ENCODE measurements around the gene HYPK.
A peak's percentile ranks its signal among the peaks of the same experiment; 100 is the strongest.

HYPK gene, protein sequence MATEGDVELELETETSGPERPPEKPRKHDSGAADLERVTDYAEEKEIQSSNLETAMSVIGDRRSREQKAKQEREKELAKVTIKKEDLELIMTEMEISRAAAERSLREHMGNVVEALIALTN

DNA sequence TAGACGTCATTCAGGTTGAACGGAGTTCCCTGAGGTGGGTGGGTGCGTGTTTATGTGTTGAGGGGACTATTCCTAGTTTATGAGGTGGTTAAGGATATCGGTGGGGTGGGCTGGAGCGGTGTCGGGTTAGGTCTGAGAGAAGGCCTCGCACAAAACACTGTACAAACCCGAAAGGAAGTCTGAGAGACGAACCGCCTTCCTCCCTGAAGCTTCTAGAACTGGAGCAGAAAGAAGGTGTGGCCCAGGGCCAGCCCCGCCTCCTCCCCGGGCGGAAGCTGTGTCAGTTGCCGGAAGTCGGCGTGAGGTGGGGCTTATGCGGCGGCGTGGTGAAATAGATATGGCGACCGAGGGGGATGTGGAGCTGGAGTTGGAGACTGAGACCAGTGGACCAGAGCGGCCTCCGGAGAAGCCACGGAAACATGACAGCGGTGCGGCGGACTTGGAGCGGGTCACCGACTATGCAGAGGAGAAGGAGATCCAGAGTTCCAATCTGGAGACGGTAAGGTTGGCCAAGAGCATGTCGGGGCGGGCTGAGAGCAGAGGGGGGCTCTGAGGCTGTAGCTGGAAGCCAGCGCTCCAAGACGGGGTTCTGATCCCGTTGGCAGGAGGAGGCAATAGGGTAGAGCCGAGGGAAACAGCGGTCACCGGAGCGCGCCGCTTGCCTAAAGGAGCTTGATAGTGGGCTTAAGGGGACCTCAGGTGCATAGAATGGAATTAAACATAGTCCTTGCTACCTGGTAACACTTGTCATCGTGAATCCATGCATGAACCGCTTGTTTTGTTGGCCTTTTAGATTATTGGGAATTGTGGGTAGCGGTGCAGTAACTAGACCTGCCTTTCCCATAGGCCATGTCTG is at the start of gene HYPK:
TSS of gene HYPK (plus strand) at position 314 of the 856 bp plus-strand sequence. CDS start at position 338, 24 bp downstream.
- peak; percentile 90 to 92 for DNase-seq

DNA sequence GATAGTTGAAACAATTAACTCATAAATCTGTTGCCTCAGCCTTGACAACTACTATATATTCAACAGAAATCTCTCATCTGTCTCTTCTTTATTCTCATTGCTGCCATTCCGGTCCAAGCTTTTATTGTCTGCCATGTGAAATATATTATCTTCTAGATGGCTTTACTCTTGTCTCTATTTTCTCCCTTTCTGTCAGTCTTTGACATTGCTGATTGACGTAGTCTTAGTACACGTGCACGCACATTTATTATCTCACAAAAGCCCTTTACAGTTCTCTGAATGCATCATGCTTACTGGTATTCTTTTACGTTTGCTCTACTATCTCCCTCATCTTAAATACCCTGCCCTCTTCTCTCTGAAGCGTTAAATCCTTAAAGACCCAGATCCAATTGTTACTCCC is 48.5 kb upstream of the HYPK start:
- DNase-seq: no peak

DNA sequence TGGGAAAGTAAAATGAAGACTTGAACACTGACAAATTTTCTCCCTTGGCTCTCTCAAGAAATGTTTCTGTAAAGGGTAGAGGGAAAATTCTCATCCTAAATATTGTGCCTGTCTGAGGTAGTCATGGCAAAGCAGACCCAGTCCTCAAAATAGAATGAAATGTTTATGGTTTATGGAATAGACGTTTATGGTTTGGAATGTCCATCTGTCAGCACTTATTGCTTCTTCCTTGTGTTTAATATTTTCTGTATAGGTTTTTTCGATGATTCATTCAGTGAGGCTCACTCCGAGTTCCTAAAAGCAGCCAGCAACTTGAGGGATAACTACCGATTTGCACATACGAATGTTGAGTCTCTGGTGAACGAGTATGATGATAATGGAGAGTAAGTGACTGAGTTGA is 37.6 kb upstream of the HYPK start:
- DNase-seq: no peak

DNA sequence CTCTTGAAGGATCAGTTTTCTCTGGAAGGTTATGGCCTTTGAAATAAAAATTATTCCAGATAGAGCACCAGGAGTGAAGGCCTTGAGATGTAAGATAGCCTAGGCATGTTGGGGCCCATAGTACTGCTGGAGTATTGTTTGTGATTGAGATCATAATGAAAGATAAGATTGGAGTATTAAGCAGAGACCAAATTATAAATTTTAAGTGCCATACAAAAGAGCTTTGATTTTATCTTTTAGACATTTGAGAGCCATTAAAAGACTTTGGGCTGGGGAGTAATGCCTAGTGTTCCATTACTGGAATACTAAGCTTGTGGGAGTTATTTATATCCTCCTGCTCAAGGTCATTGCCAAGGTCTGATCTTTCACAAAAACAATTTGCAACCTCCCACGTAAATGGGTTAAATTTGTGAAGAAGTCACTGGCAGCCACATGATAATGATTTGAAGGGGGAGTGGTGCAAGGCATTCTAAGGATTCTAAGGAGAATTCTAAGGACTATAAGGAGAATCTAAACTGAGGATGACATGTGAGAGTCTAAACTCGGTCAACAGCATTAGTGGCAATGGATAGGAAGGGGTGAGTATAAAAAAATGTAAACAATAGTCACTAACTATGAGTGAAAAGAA is 36.5 kb upstream of the HYPK start:
- no peak for DNase-seq

DNA sequence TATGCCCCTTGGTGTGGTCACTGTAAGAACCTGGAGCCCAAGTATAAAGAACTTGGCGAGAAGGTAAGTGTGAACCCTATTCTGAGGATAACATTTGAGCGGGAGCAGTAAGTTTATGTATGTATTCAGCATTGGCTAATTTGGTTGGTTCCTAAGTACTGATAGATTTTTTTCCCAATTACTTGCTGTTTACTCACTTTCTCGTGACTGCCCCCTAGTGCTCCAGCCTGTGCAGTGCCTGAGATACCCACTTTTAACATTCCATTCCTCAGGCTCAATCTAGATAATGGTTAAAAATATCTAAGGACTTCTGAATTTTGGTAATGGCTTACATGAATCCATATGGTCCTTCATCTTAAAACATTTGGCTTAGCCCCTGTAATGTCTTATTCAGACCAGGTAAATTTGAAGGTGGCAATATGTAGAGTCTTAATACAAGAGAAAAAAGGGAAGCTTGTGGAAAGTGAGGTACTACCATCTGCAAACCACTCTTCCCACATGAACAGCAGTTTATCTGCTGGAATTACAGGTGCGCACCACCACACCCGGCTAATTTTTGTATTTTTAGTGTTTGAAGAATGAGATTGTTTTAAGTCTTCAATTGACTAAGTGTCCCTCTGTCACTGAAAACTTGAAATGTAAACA is 30.7 kb upstream of the HYPK start:
- peak; percentile 61 to 66 for DNase-seq

DNA sequence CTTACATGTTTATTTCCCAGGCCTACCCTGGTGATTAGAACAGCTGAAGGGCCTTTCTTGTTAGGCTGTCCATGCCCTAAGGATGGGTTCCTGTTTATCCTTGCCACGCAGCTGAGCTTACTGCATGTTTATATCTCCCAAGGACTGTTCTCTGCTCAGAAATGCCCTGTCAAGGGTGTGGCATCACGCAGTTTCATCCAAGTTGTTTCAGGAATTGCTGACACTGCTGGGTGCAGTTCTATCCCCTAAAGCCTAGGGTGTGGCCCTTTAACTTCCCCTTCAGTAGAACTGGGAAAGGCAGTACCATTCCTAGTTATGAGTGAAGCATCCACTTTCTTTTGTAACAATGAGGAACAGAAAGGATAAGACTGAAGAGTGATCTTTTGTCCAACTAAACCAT is 28.6 kb upstream of the HYPK start:
- DNase-seq: no peak

DNA sequence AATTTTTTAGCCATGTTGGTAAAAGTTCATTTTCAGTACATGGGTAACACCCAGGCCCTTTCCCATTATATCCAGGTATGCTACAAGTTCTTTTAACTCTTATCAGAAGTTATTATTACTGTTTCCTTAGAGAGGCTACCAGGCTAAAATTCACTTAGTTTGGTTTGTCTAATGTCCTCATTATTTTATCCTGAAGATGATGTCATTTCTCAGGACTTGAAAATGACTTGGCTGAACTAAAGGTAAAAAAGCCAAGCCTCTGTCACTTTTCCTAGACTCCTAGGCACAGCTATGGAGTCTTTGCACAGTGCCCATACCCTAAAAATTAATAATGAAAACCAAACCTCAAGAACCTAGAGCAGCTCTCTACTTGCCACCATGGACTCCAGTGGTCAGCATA is 27.8 kb upstream of the HYPK start:
- no peak for DNase-seq

DNA sequence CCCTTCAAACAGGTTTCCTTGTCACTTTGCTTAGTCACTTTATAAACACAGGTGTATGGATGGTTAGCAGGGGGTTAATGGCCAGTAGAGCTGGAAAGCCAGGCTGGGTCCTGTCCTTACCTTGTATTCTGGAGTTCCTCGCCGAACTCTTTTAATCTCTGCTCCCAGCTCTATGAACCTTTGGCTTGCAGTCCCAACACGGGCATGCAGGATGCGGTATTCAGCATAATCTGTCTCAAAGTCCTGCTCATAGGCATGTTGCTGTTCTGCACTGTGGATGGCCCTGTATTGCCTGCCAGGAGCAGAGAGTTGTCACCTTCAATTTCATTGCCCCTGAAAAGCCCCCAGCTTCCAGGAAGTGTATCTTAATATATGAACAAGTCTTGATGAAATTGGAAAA is 26.3 kb upstream of the HYPK start:
- no peak for DNase-seq

DNA sequence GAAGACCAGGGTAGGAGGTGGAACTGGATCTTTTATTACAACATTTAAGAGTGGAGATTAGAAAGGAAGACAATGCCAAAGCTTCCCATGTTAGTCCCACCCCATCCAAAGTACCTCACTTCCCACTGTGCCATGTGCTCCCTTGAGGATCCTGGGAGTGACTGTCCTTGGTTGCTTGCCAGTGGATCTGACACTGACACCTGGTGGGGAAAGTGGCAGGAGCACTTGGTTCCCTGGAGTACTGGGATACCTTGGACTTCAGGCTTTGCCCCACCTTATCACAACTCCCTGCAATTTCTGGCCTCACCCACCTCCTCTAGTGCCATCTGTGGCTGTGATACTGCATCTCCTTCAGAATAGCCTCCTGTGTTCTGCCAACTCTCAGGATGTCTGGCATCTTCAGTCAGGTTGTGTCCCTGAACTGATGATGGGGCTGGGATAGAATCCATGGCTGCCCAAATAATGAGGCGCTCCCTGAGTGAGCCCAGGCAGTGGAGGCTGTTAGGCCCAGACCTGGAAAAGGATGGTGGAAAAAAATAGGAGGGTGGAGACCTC is 24.9 kb upstream of the HYPK start:
- no peak for DNase-seq

DNA sequence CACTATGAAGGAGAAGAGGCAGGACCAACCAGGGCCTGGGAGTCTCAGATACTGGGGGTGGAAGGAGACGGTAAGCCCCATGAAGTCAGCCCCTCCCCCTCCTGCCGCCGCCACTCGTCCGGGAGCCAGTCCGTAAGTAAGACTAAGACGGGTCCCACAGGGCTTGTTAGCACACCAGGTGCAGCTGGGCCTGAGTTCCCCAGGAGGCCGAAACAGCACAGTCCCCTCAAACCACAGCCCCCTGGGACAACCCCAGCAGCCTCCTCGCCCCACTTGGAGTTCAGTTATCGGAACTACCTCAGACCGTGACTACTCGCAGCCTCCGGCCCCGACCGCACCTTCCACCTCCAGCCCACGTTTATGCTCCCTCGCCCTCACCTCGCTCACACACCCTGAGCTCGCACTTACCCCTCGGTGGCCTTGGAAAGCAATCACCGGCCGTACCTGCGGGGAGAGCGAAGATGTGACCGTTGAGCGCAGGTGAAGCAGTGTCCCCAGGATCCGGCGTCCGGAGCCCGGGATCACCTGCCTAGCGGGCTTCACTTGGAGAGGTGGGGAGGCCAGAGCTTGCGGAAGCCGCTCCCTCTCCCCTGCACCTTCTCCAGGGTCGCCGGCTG is 24.2 kb upstream of the HYPK start:
- peak in 1 of 2 experiments; percentile 6 for DNase-seq

DNA sequence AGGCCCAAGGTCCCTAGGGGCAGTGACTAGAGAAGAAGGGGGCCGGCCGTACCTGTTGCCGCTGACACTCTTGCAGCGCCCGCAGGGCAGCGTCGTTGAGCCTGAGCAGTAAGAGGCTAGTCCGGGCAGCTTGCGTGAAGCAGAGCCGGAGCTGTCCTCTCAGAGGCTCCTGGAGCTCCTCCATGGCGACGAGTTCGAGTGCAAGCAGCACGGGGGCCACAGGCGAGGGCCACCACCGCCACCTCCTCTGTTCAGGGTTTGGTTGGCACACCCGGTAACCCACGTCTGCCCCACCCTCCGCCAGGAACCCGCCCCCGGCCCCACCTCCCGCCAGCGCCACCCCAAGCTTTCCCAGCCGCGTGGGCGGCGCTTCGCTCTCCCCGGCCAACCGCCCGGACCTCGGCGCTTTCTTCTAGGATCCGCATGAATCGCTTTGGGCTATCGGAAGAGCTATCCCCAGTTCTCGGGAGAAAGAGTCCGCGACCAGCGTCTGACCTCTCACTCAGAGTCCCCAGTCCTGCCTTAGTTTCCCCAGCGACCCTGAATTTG is 23.6 kb upstream of the HYPK start, which contains the start of gene ELL3:
TSS of gene ELL3 (minus strand) at position 249 of the 549 bp plus-strand sequence. CDS start at position 184, 65 bp downstream.
- peak; percentile 71 to 74 for DNase-seq

DNA sequence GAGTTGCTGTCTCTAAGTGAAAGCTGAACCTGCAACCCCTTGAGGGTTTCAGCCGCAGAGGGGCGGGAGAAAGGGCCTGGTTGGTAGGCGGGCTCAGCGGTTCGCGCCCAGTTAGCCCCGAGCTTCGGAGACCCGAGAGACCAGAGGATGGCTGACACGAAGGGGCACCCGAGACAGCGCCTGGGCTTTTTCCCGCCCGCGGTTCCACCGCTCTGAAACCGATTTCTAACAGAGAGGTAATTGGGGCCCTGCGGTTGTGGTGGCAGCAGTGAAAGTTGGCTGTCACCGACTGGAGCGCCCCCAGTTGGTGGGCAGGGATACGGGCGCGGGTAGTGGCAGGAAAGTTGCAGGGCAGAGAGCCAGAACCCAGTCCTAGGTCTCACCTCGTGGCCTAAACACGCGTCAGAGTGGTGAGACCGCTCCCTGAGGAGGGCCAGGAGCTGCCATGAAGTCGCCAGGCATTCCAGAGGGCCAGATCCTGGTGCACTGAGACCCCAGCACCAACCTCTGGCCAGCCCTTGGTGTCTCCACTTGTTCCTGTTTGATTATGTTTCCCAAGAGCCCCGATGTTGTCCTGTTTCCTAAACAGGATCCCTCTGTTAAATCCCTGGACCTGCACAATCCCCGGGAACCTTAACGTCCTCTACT is 23.0 kb upstream of the HYPK start:
- DNase-seq: peak; percentile 79 to 80

DNA sequence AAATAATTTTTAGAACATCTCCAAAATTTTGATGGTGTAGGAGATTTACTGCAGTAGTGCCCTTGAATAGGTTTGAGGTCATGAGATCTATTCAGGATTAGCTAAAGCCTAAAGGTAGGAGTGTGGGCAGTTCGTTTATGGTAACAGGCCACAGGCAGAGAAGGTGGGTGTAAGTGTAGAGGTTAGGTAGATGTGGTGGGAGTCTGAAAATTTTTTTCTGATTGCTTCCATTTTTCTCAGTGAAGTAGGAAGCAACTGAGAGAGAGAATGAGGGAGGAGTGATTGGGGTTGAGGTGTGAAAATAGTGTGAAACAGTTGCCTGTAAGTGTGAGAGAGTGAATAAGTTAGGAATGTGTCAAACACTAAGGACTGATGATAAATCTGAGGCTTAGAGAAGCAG is 21.4 kb upstream of the HYPK start:
- DNase-seq: no peak

DNA sequence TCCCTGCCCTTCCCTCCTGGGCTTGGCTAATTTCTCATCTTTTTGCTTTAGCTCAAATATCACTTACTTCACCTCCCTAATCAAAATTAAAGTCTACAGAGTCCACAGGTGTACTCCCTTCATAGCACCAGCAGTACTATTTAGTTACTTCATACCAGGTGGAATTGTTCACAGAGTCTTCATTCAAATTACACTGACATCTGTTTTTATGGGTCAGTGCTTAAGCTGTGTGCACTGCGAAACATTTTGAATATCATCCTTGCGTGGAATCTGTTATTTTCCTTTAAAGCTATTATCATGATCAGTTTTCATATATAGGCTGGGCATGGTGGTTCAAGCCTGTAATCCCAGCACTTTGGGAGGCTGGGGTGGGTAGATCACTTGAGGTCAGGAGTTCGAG is 11.0 kb upstream of the HYPK start:
- DNase-seq: no peak

DNA sequence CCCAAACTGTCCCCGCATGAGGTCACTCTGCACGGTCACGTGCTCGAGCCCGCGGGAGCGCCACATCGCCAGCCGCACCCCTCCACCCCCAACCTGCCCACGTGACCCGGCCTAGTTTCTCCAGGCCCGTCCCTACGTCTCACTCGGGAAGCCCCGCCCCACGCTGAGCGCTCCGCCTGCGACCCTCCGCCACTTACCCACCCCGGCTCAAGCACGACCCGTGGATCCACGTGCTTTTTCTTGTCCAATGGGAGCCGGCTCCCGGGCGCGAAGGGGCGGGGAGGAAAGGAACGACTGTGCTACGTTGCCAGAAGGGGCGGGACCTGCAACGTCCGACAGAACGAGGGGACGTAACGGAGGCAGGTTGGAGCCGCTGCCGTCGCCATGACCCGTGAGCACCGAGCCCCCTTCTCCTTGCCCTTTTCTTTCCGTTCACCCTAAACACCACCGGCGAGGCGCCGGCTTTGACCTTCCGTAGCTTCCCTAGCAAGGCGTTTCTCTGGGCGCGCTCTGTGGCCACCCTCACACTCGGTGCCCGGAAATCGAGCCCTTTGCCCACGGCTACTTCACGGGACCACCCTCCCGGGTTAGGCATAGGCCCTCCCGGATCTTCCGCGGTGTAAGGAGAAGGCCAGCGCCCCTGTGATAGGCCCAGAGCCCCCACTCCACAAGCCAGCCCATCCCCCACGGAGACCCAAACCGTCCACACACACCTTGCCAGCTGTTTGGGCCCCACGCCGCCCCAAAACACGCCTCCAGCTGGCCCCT is 8.2 kb upstream of the HYPK start, which contains the start of gene SERF2:
TSS of gene SERF2 (plus strand) at position 328 of the 768 bp plus-strand sequence. CDS start at position 385, 57 bp downstream.
- DNase-seq: peak; percentile 100

DNA sequence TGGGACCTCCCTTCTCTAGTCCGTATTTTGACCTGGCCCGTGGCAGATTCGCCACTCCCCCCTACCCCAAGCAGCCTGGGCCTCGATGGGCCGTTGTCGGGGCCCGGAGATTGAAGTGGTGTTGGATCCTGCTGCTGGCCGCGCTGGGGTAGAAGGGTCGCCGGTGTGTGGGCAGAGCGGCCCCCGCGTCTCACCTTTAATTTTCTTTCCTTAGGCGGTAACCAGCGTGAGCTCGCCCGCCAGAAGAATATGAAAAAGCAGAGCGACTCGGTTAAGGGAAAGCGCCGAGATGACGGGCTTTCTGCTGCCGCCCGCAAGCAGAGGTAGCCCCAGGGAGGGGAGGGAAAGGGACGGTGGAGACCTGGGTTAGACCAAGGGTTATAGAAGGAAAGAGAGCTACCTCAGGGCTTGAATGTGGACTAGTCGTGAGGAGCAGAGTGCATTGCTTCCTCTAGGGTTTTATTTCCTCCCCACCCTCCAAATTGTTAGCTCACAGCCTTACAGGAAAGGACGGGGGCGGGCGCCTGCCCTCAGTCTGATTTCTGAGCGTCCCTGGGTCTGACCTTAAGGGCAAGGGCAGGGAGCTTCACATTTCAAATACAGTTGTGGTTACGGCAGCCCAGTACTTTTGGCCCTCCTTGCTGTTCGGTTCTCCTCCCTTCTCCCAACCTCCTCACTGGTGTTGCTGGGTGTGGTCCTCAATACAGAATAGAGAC is 7.5 kb upstream of the HYPK start:
- DNase-seq: peak; percentile 10 to 27

DNA sequence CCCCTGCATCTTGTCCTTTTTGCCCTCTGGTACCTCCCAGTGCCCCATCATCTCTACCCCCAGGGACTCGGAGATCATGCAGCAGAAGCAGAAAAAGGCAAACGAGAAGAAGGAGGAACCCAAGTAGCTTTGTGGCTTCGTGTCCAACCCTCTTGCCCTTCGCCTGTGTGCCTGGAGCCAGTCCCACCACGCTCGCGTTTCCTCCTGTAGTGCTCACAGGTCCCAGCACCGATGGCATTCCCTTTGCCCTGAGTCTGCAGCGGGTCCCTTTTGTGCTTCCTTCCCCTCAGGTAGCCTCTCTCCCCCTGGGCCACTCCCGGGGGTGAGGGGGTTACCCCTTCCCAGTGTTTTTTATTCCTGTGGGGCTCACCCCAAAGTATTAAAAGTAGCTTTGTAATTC is 6.8 kb upstream of the HYPK start:
- no peak for DNase-seq

DNA sequence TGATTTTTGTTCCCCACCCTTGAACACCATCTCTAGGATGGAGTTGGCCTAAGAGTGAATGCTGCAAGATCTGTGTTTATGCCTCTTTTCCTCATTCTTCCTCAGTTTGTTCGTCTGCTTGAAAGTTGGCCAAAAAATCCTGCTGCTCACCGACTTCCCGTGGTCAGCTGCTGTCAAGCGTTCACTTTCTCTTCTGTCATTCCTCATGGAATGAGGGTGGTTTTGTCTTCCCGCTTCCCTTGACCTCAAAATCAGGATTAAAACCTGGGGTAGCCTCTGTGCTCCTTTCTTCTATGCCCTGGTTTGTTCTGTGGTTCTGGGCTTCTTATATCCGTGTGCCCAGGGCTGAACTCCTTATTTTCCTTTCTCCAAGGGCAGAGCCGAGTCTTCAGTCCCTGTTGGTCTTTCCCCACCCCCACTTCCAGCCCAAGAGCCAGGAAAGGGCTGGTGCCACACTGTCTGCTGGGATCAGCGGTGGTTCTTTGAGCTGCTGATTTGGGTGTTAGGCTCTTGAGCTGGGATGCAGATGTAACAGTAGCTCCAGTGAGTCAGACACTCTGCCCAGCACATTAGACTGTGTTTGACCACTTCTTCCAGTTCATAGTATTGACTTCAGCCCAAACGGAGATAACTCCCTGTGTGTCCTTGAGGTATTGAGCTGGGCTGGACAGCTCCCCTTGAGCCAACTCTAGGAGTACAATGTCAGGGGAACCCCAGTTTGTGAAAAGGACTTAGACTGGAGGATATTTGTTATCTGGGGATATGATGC is 5.9 kb upstream of the HYPK start:
- DNase-seq: no peak

DNA sequence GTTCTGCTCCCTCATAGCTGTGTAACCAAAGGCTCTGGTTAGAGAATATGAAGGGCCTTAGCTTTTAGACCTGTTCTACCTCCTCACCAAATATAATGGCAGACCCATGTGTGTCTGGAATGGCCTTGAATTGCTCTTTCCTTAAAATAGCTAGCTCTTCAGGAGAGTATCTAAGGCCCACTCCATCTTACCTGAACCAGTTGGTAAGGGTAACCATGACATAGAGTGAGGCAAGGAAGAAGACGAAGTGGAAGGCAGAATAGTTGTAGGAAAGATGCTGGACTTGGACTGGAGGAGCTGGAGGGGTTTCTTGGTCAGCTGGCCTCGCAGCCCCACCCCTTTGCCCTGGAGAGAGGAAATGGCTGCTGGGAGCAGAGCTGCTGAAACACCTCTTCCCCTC is 5.2 kb upstream of the HYPK start:
- DNase-seq: no peak
